CMK (cell line): ENCODE data around the gene SLC30A7.
"Not testable (repeated sequence)": the region's sequence is repeated elsewhere in the genome, so short reads cannot be mapped to it uniquely, and the experiment has no call there.

Experiments used
- DNase-seq: peaks from one replicate; pipeline ENCODE4 v3.0.0-alpha.2; 2010; ENCODE audit warnings: low read depth

Gene SLC30A7

GRCh38 chr1:100895540-100896480, at the start of gene SLC30A7:
Gene SLC30A7, plus strand, starts transcription at chr1:100896090. Its CDS starts 173 bp downstream, at chr1:100896263.
- peak; percentile 79 for DNase-seq

DNA sequence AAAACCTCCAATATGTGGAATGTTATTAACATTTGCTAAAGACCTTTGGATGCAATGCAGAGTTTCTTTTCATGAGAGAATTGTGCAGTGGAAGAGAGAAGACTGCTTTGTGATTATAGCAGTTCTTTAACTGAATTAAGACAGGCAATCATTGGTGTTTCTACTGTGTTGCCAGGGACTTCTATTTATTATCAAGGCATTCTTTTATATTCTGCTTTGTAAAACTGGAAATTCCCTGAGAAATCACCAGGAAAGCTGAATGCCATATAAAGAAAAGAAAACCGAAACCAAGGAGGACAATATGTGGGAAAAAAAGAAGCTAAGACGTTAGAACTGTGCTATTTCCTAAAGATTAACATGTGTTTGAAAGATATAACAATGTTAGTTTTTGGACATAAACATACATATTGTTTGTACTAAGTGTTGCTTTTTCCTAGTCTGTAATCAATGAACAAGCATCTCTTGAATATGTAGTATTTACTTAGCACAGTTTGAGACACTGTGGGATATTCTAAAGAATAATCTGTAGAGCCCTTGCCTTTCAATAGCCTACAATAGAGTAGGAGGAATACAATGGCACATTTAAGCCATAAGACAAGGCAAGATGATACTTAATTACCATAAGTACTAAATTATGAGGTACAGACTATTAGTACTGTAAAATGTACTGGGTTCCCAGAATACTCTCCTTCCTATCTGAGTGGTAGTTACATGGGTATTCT, 48.4 kb upstream of the SLC30A7 start:
- DNase-seq = no peak

- DNase-seq = no peak
Measured at GRCh38 chr1:100851726-100852125, 44.2 kb upstream of the SLC30A7 start.

DNA sequence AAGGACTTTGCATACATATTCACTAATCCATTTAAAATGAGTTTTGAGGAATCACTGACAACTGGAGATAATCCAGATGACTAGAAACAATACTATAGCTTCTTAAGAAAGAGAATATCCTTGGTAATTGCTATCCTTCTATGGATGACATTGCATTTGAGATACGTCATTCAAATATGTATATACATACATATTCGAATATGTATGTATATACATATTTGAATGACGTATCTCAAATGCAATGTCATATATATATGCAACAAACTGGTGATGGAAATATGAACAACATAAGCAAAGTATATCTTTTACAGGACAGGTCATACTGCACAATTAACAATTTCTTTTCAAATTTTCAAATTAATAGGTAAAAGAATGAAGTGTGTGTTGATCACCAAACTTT, 42.9 kb upstream of the SLC30A7 start:
- no peak for DNase-seq

DNA sequence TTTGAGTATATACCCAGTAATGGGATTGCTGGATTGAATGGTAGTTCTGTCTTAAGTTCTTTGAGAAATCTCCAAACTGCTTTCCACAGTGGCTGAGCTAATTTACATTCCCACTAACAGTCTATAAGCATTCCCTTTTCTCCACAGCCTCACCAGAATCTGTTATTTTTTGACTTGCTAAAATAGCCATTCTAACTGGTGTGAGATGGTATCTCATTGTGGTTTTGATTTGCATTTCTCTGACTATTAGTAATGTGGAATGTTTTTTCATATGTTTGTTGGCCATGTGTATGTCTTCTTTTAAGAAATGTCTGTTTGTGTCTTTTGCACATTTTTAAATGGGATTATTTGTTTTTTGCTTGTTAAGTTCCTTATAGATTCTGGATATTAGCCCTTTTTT, 40.8 kb upstream of the SLC30A7 start:
- DNase-seq = not testable (repeated sequence)

DNA sequence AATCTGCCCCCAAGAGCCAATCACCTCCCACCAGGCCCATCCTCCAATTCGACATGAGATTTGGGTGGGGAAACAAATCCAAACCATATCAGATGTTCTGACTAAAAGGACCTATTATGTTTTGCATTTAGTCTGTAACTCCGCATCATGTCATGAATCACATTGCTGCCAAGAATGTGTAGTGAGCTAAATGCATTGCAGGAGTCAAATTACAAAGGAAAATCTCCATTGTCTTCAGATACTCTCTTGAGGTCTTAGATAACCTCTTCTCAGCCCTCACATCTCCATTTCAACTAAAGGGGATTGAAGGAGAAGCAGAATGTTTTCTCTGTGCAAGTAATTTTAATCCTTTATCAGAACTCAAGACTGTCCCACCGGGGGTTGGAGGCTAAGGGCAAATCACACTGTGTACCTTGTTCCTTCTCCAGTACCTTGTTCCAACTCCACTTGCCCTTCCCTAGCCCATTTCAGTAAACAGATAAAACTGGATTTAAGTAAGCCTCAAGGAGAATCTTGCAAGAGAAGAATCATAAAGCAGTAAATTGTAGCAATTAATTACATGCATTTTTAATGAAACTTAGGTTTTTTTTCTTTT, 35.4 kb upstream of the SLC30A7 start:
- no peak for DNase-seq

- DNase-seq = no peak
Measured at GRCh38 chr1:100861379-100861778, 34.5 kb upstream of the SLC30A7 start.

GRCh38 chr1:100862591-100862990, 33.3 kb upstream of the SLC30A7 start:
- DNase-seq = no peak

- DNase-seq = no peak
Measured at GRCh38 chr1:100866041-100866900, 29.6 kb upstream of the SLC30A7 start.

- DNase-seq = no peak
Measured at GRCh38 chr1:100866901-100867206, 29.0 kb upstream of the SLC30A7 start.

GRCh38 chr1:100868364-100868995, 27.4 kb upstream of the SLC30A7 start:
- no peak for DNase-seq

DNA sequence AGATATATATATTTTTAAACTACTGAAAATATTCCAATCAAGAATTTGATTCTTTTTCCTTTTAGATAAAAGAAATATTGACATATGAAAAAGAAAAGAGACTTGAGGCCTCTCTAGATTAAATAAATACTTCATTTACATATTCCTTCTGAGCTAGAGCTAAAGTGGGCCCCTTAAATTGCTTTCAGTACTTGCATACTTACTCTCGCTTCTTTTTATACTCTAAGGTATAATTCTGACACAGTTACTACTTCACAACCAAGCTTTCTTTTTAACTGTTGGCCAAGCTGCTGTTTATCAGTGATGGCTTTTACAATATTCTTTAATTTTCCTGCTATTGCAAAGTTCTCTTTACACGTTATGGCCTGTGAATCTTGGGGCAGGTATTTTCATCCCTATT, 25.9 kb upstream of the SLC30A7 start:
- DNase-seq = no peak

DNA sequence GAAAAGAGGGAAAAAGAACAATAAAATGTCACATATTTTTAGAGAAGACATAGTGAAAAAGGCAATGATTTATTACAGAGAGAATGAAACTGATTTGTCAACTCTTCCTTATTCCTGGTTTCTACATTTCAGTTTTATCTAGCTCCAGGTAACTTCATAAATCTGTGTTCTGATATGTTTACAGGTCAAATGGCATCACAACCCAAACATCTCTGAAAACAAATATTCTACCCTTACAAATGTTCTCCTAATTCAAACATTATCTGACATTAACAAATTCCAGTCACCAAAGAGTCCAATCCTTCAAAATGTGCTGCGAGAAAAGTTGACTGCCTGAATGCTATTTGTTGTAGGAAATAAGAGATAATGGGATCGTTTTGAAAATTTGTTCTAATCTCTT, 21.5 kb upstream of the SLC30A7 start:
- no peak for DNase-seq

DNA sequence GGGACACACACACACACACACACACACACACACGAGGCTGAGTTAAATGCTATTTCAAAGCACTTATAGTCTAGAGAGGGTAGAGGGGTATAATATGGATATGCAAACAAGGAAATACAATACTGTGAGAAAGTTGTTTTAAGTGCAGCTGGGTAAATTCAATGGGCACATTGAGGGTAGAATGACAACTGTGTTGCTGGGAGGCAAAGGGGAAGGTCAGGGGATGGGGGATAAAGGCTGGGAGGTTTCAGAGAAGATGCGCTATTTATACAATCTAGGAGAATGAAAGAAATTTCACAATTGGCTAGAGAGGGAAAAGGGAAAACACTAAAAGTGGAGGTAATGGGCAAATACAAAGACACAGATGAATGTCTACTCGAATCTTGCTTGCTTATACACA, 20.7 kb upstream of the SLC30A7 start:
- DNase-seq = no peak

DNA sequence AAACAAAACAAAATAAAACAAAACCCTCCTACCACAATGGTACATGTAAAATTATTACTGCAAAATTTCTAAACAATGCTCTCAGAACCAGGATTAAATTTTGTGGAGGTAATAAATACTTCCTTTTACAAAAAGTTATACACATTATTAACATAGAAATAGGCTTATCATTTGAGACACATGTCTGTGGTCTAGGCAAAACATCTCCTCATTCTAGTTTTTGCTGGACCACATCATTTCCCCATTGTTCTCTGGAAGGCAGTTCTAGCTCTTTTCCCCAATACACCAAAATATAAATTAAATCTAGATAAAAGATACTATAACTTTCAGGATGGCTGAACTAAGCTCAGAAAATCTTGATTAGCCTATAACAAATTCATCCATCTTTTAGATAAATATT, 19.6 kb upstream of the SLC30A7 start:
- DNase-seq = no peak

- no peak for DNase-seq
Measured at GRCh38 chr1:100879422-100879821, 16.5 kb upstream of the SLC30A7 start.

- DNase-seq = no peak
Measured at GRCh38 chr1:100881687-100882086, 14.2 kb upstream of the SLC30A7 start.

DNA sequence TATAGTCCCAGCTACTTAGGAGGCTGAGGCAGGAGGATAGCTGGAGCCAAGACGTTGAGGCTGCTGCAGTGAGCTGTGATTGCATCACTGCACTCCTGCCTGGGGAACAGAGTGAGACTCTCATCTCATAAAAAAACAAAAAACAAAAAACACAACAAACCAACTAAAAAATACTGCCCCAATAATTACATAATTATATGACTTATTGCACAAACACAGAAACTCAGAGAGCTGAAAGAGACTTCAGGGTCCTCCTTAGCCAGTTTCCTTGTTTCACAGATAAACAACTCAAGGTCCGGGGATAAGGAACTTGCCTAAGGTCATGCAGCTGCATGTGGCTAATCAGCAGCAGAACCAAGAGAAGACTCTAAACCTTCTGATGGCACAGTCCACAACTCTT, 13.2 kb upstream of the SLC30A7 start:
- DNase-seq = no peak

GRCh38 chr1:100883963-100884362, 11.9 kb upstream of the SLC30A7 start:
- DNase-seq = no peak

DNA sequence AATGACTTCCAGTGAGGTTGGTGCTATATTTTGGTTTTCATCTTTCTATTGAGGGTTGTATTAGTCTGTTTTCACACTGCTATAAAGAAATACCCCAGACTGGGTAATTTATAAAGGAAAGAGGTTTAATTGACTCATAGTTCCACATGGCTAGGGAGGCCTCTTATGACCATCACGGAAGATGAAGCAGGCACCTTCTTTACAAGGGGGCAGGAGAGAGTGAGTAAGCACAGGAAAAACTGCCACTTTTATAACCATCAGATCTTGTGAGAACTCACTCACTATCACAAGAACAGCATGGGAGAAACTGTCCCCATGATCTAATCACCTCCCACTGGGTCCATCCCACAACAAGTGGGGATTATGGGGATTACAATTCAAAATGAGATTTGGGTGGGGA, 6.9 kb upstream of the SLC30A7 start:
- DNase-seq = not testable (repeated sequence)

DNA sequence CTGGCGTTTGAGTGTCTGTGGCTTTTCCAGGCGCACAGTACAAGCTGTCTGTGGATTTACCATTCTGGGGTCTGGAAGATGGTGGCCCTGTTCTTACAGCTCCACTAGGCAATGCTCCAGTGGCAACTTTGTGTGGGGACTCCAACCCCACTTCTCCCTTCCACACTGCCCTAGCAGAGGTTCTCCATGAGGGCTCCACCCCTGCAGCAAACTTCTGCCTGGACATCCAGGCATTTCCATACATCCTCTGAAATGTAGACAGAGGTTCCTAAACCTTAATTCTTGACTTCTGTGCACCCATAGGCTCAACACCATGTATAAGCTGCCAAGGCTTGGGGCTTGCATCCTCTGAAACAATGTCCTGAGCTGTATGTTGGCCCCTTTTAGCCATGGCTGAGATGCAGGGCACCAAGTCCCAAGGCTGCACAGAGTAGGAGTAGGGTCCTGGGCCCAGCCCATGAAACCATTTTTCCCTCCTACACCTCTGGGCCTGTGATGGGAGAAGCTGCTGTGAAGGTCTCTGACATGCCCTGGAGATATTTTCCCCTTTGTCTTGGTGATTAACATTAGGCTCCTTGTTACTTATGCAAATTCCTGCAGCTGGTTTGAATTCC, 5.9 kb upstream of the SLC30A7 start:
- DNase-seq = not testable (repeated sequence)
